GM12873 (cell line): ENCODE results near the gene ACOT13.

Experiments
- CTCF ChIP-seq: IDR thresholded peaks from 2 replicates; pipeline ENCODE4 v1.5.1; 2012; ENCODE audit warnings: low read depth, mild to moderate bottlenecking, moderate library complexity, low read length, control low read depth; ENCODE audit not compliant: insufficient read depth; ENCODE audit errors: missing control alignments

ACOT13 gene

GRCh38 chr6:24692003-24692402 is 25.1 kb downstream of the ACOT13 start:
- no peak for TF ChIP-seq CTCF

GRCh38 chr6:24692415-24692814 is 25.5 kb downstream of the ACOT13 start:
- TF ChIP-seq CTCF = no peak

- no peak for TF ChIP-seq CTCF
These were observed 26.1 kb downstream of the ACOT13 start for GRCh38 chr6:24692848-24693592.

GRCh38 chr6:24694198-24694597 is 27.3 kb downstream of the ACOT13 start:
- no peak for TF ChIP-seq CTCF

- peak; percentile 39 for TF ChIP-seq CTCF
These were observed 28.8 kb downstream of the ACOT13 start for GRCh38 chr6:24695635-24696034.

GRCh38 chr6:24696097-24696496 is 29.2 kb downstream of the ACOT13 start:
- TF ChIP-seq CTCF = no peak

- TF ChIP-seq CTCF = no peak
These were observed 32.9 kb downstream of the ACOT13 start for GRCh38 chr6:24699521-24700359.
